NCI-H1436 treated with DMSO at 0.1 percent for 48 hours (cell line): Measurements from ENCODE around the gene CPA1.

Experiments
- DNase-seq: peaks from one replicate; lab custom pipeline; 2025; lab: John Stamatoyannopoulos, UW

The CPA1 gene

DNA sequence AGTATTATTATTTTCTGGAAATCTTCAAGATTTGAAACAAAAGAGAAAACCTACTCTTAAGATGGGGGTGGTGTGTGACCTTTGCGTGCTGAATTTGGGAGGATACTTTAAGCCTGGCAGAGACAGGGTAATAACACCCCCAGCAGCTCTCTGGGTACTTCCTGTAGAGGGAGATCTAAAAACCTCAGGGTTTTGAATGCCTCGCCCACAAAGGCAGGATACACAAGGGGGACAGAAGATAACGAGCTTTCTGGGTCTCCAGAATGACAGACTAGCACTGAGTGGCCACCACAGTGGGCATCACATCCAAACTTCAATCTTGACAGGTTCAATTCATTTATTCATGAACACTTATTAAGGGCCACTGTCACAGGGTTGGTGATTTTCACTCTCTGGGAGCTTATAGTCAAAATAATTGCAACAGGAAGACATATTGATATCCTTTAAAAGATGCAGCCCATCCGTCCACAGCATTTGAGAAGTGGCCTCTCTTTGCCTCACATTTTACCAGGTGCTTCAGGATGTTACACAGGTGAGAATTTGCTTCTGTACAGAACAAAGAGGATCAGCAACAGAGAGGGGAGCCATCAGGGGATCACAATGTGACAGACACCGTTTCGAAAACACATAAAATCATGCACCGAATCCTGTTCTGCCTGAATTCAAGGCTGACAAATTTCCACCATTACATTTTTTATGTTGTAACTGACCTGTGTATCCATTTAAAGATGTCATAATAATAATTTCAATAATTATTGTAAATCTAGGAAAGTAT lies 14.3 kb downstream of the CPA1 start:
- DNase-seq = peak; percentile 33

DNA sequence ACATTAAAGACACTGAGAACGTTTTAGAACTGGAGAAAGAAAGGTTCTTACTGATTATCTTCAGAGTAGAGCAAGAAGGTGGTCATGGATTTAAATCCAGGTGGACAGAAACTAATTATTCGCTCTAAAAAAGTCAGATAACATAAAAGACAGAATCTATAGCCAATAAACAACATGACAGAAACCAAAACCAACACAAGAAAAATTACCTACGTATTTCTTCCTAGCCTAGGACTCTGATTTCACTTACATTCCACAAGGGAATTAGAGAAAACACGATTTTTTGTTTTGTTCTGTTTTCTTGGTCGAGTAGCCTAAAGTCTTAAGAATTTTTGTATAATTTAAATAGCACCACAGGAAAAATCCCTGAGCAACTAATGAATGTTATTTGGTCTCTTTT lies 15.1 kb downstream of the CPA1 start:
- no peak for DNase-seq

DNA sequence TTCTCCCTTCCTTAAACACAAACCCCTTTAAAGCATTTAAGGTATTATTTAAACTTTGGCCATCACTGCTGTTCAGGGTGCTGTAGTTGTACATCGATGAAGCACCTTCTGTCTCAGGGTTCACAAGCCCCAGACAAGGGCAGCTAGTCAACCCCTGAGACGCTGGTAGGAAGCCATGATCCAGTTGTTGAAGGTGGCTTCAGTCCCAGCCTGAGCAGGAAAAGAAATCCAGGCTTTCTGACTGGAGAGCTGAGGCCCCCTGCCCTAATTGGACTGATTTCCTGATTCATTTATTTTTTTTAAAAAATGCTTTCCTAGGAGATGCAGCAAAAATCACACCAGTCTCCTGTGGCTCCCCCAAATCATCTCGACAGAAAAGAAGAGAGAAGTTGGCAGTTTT lies 15.8 kb downstream of the CPA1 start:
- no peak for DNase-seq

DNA sequence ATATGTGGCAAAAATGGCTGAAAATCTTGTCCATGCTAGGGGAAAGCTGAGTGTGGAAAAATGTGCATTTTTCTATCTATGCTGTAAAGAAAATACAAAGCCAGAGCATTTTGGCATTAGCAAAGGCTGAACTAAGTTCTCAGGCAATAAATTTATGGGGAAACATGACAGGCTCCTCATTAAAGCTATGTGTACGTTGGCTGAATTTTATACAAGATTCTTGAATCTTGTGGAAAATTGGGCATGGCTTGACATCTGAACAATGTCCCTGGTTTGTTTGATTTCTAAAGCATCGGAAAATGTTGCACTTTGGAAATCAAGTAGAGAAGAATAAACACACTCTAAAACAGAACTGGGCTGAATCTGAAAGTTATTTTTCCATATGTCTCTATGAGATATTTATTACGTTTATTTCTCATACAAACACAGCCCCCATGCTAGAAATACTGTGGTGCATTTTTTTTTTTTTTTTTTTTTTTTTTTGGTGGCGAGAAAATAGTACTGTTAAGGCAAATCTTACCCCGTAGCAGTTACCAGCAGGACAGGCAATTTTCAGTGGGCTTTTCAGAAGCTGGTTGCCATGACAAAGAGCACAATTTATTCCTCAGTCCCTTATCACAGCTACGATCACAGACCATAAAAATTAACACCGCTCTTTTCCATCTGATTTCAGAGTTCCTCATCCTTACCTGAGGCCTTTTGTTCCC lies 16.9 kb downstream of the CPA1 start:
- DNase-seq = no peak

DNA sequence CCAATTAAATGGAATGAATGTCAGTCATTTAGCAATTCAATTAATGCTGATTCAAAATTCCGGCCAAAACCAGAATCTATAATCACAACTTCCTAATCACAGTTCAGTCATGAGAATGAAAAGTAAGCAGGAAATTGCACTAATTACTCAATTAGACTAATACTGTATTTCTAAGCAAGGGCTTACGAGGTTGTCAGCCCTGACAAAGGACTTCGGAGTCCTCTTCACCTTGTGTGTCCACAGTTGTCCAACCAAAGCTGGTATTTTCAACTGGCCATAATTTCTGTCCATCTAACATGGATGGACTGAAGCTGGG lies 17.4 kb downstream of the CPA1 start:
- peak; percentile 75 for DNase-seq

DNA sequence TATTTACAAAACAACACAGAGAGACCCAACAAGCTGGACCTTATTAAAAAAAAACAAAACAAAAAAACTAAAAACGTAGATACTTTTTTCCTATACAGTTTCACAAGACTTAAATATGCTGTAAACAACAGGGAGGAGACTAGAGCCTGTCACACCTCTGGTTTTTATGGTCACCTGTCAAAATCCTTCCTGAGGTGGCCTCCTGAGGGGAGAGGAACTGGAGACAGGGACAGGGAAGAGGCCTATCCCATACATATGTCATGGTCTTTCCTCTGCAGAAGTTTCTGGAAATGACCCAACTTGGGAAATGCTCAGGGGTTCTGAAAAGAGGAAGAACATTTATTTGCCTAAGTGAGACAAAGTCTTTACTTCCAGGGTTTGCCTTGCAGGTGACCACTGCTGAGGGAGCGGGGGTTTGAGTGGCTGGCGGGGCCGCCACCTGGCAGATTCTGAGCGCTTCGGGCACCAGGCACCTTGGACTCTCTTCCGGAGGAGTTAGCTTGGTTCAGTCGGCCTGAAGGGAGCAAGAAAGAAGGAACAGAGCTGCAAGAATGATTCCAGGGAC lies 18.3 kb downstream of the CPA1 start:
- DNase-seq = no peak

DNA sequence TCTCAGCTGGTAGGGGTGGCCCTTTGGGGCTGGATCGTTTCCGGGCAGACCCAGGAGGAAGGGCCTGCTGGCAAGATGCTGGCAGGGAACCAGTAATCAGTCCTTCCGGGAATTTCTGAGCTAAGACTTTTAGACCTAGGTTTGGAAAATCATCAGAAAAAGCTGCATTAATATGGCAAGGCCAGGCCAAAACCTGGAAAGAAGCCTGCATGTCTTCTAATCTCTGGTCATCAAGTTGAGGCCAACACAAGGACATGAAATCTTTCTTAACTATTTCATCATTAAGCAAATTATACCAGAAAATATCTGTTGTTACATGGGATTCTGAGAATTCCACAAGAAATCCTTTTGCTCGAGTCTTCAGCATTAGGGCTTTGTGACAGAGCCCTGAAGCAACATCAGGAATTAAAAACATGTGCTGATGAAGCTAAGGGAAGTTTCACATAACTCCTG lies 19.9 kb downstream of the CPA1 start:
- DNase-seq = no peak

DNA sequence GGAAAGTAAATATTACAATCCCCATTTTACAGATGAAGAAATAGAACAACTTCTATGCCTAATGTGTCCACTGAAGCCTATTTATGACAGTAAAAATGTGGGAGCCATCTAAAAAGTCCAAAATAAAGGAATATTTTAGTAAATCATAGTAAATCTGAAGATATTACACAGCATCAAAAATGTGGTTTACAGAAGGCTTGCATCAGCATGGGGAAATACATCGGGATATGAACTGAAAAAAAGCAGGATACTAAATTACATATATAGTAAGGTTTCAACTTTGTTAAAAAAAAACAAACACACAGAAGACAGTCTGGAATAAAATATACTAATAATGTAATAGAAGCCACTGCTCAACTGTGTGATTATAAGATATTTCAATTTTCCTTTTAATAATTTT lies 20.8 kb downstream of the CPA1 start:
- DNase-seq = no peak

DNA sequence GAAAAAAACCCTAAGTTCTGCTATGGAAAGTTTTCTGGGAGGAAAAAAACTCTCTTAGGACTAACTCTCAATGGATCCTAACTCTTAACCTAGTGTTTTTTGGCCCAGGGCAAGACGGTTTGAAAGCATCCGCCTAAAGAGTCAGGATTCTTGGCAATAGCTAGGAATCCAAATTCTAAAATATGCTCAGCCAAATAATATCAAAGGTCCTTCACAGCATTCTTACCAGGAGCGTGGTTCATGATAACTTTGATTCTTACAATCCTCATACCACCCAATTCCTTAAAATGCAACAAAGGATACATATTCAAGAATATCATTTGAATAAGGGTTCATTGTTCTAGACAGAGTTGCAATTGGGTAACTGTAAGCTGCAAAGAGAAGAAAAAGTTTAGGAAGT lies 21.3 kb downstream of the CPA1 start:
- DNase-seq = no peak

DNA sequence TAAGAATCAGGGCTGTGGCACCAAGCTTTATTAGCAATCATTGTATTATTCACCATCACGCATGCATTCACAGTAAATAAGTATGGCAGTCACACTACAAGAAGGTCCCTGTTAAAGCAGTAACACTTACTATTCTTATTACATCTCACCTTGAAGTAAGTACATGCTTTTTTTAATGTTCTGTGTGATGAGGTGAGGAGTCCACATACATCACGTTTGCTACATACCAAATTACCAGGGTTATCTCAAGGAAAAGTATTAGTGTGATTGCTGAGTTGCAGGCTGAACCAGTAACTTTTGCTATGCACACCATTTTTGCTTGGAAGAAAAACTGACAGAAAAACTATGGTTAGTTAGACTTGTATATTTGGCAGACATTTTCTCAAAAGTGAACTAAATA lies 24.7 kb downstream of the CPA1 start:
- no peak for DNase-seq

DNA sequence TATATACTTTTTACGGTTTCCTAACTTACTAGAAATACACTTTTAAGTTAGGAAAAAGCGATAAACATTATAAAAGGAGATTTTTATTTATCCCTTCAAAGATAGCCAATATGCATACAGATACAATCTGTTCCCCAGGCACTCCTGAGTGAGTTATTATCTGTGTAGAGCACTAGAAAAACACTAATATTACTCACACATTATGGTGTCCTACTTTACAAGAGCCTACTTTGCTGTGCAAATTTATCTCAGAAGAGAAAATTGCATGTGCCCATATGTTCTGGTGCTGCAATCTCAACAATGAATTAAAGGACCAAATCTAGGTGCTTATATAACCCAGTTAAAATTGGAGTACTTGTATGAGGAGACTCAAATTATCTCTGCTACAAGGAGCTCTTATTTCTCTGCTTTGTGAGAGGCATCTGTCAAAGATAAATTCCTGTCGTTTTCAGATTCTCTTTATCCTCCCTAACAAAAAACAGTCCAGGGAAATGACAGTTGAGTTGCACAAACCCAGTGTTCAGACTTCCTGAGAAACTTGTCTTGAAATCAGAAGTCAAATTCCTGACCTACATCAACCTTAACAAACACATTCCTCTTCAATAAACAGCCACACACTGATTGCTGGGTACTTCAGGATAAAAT lies 28.9 kb downstream of the CPA1 start:
- peak; percentile 96 for DNase-seq

DNA sequence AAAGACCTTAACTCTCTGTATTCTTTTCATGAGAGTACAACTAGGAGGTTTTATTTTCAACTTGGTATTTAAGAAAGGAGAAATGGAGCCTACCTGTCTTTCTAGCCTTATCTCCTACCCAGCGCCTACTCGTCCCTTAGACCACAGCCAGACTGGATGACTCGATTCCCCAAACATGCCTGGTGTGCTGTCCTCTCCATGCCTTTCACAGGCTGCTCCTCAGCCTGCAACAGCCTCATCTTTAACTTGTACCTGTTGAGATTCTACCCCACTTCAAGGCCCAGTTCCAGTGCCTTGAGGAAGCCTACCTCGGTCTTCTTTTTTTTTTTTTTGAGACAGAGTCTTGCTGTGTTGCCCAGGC lies 29.4 kb downstream of the CPA1 start:
- DNase-seq = no peak

DNA sequence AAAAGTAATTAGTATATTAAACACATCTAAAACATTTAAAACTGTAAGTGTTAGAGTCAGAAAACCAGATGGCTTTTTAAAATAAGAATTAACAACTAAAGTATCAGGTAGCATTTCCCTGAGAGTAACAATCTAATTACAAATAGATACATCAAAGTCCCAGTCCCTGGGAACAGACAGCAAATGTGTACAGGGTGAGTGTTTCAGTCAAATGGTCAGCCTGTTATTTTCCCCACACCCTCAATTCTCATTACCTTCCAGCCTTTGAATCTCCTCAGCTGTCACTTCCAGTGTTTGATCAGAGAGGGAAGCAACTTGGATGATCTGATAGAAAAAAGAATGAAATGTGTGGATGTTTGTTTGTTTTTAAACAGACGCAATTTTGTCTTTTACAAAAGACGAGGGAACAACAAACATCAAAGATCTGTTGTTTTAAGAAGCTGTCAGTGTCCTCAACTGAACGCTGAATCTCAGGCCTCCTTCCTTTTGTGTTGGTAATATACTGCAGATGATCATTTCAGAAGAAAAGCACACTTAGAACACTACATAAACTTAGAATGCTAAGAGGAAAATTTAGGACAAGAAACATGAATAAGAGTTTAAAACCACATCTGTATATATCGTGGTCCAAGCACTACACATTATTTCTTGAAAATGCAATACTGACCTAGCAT lies 30.7 kb downstream of the CPA1 start:
- no peak for DNase-seq

DNA sequence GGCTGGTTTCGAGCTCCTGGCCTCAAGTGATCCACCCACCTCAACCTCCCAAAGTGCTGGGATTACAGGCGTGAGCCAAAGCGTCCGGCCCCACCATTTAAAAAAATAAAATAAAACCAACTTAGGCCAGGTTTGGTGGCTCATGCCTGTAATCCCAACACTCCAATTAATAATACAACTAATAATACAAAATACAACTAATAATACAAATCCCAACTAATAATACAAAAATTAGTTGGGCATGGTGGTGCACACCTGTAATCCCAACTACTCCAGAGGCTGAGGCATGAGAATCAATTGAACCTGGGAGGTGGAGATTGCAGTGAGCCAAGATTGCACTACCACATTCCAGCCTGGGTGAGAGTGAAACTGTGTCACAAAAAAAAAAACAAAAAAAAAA lies 32.9 kb downstream of the CPA1 start:
- no peak for DNase-seq

DNA sequence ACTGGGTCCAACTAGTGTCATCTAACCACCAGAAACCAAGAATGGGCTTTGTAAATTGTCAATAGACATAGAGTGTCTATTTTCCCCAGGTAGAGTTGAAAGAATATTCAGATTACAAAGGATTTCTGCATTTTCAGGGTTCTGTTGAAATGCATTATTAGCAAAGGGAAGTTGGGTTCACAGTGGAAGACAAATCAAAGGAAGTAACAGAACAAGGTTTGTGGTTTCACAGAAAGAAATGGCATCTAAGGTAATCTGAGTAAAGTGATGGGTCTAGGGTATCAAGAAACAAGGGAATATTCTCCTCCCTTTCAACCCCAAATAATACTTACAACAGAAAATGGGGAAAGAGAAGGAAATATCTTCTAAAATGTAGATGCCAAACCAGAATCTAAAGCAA lies 34.7 kb downstream of the CPA1 start:
- no peak for DNase-seq

DNA sequence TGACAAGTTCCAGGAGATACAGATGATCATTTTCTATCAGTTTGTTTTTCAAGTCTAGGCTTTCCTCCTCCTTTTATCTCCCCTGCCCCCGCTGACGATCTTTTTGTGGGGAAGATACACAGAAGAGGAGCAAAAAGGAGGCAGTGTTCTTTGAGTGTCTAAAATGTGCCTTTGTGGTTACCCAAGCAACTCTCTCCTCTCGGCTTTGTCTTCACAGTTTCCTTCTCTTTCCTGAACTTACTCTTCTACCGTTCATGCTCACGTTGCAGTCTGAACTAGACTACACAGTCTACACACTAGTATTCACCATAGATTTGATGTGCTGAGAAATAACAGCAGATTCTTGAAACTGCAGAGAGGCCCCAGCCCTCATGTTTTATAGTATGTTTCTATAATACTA lies 36.9 kb downstream of the CPA1 start:
- no peak for DNase-seq

DNA sequence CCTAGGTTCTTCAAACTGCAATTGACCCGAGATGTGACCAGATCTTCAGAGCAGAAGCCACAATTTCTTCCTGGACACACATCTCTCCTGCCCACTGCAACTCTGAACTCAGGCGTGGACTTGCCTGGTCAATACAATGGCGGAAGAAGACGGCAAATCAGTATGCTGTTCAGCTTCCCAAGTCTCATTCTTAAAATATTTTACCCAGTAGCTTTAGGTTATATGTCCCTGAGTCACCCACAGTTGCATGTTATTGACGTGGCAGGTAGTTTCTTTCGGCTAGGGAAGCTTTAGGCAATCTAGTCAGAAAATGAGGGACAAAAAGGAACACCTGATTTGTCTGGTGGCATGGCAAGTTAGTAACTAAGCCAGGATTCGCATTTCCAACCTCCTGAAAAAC lies 38.0 kb downstream of the CPA1 start:
- DNase-seq = no peak

DNA sequence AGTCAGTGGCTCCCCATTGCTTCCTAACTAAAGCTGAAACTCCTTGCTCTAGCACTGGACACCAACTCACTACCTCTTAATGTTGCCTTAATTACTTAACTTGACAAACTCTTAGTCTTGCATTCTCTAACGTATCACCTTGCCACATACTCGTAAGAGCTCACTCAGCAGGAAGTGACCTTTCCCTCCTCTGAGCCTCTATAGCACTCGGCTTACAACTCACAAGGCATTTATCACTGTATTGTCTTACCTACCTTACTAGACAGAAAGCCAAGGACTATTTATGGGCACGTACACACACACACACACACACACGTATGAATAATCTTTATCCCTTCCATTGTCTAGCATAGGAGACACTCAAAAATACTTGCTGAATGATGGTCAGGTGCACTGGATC lies 39.4 kb downstream of the CPA1 start:
- no peak for DNase-seq

DNA sequence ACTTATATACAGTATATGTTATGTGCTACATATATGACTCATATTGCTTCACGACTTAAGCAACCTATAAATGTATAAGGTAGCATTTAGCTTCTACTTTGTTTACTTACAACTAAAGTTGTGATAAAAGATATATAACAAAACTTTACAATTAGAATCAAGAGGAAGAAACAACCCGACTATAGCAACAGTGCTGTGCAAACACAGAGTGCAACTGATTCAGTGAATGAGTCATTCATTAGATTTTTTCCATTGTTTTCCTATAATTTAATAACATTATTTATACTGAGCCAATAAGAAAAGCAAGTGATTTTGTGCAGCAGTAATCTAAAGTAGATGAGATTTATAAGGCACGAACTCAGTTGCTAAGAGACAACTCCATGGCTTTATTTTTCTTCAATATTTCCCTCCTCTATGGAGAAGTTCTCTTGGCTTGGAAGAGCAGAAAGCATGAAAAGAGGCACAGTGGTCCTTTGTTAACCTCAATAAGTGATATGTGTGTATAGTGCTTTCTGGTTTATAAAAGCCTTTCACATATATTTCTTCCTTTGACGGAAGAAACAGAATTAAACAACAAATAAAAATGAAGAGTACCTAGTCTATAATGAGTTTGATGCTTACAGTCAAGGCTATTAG lies 40.8 kb downstream of the CPA1 start:
- peak; percentile 36 for DNase-seq

DNA sequence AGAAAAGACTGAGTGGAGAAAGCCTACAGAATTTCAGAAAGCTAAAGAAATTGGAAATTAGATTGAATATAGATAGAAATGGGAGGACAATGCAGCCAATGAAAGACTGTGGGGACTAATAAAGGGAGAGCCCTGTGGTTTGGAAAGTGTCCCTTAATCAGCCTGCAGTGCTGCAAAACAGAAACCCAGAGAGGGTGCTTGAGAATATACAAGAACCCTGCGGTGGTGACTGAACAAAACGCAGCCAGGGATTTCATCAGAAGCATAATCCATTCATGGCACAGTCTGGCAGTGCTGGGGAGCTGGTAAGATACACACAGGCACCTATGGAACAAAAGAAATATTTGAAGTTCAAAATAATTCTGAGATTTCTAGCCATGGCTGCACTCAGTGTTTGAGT lies 41.4 kb downstream of the CPA1 start:
- DNase-seq = peak; percentile 80

DNA sequence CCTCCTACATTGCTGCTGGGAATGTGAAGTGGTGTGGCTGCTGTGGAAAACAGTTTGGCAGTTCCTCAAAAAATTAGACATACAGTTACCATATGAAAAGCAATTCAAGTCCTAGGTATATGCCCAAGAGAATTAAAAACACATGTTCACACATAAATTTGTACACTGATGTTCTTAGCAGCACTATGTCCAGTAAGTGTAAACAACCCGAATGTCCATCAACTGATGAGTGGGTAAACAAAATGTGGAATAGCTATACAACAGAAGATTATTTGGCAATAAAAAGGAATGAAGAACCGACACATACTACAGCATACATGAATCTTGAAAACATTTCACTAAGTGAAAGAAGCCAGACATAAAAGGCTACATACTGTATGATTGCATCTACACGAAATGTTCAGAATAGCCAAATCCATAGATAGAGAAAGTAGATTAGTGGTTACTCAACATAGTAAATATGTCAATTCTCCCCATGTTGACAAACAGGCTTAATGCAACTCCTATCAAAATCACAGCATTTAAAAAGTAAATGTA lies 43.3 kb downstream of the CPA1 start:
- DNase-seq = no peak

DNA sequence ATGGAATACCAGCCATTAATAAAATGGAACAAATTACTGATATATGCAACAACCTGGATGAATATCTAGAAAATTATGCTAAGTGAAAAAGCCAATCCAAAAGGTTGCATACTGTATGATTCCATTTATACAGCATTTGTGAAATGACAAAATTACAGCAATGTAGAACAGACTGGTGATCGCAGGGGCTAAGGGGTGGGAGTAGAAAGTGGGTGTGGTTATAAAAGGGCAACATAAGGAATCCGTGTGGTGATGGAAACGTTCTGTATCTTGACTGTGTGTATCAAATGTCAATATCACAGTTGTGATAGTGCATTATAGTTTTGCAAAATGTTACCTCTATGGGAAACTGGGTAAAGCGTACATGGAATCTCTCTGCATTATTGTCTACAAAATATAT lies 45.5 kb downstream of the CPA1 start:
- DNase-seq = no peak
